Spleen (tissue), 11 donors: Measurements from ENCODE around the gene HMCN1. TPM values are rescaled to one million over a fixed set of nuclear protein-coding genes. Genes with fewer than 3 reads are reported as not detected.

Source experiments
- DNase-seq: peaks from one replicate; pipeline ENCODE4 v3.0.0-alpha.2; 2020
- H3K27ac ChIP-seq, 8 donors: fragments of 200-600 bp; sonication (generic) in 7 of 8; 1 replicate in 4 of 8; 2 replicates in 4 of 8; pipeline versions ENCODE4 v1.5.0 to v1.8.0; 2016 to 2021; ENCODE audit warnings: inconsistent platforms in 4 of 8, mild to moderate bottlenecking in 4 of 8, moderate library complexity in 1 of 8
- H3K27me3 ChIP-seq, 7 donors: fragments of 200-600 bp; sonication (generic) in 6 of 7; replicated peaks in 1 of 7; 1 replicate in 4 of 7; 2 replicates in 3 of 7; pipeline versions ENCODE4 v1.5.0 to v1.8.0; 2016 to 2021; ENCODE audit warnings: inconsistent platforms in 3 of 7, mild to moderate bottlenecking in 1 of 7
- H3K36me3 ChIP-seq, 6 donors: fragments of 200-600 bp; sonication (generic) in 5 of 6; 1 replicate in 4 of 6; 2 replicates in 2 of 6; pipeline versions ENCODE4 v1.5.0 to v1.8.0; 2016 to 2021; ENCODE audit warnings: inconsistent platforms in 2 of 6
- H3K4me1 ChIP-seq, 6 donors: fragments of 200-600 bp; sonication (generic) in 5 of 6; 1 replicate in 3 of 6; 2 replicates in 3 of 6; pipeline versions ENCODE4 v1.5.0 to v1.8.0; 2016 to 2021; ENCODE audit warnings: inconsistent platforms in 3 of 6
- H3K4me3 ChIP-seq, 8 donors: fragments of 200-600 bp; sonication (generic) in 7 of 8; 1 replicate in 4 of 8; 2 replicates in 4 of 8; pipeline versions ENCODE4 v1.5.0 to v1.8.0; 2016 to 2021; ENCODE audit warnings: inconsistent platforms in 4 of 8, mild to moderate bottlenecking in 4 of 8, moderate library complexity in 2 of 8
- H3K9me3 ChIP-seq, 8 donors: fragments of 200-600 bp; sonication (generic) in 7 of 8; 1 replicate in 4 of 8; 2 replicates in 4 of 8; pipeline versions ENCODE4 v1.5.0 to v1.8.0; 2016 to 2021; ENCODE audit warnings: inconsistent platforms in 4 of 8
- CTCF ChIP-seq, 11 experiments: fragments of 200-600 bp in 7 of 11; fragments of 450-650 bp in 4 of 11; sonication (generic) in 4 of 11; IDR thresholded peaks in 8 of 11; conservative IDR thresholded peaks in 3 of 11; 1 replicate in 7 of 11; 2 replicates in 4 of 11; pipeline versions ENCODE4 v1.4.0 to v1.8.0; 2016 to 2021; ENCODE audit warnings: antibody characterized with exemption in 11 of 11, inconsistent platforms in 4 of 11, mild to moderate bottlenecking in 1 of 11
- POLR2A ChIP-seq, 3 donors: fragments of 450-650 bp; IDR thresholded peaks; one replicate each; pipeline ENCODE4 v1.5.1; 2017; ENCODE audit warnings: antibody characterized with exemption in 3 of 3, mild to moderate bottlenecking in 1 of 3
- POLR2AphosphoS5 ChIP-seq, 3 donors: sonication (generic); formaldehyde crosslinking; IDR thresholded peaks; one replicate each; pipeline ENCODE4 v1.5.1; 2017; ENCODE audit warnings: antibody characterized with exemption in 3 of 3
- WGBS, 5 donors: extraction: QIAGEN DNeasy Blood & Tissue Kit in 3 of 5; methylation state at CpG; one replicate each; pipeline versions ENCODE4 v1.1.5 to v1.1.7; 2013 to 2018; 5-methylcytosine and 5-hydroxymethylcytosine counted together
- intact Hi-C: fragments of 100-400 bp; cut with DNase I; formaldehyde crosslinking; loops from one replicate; pipeline ENCODE4 v1.15.0; 2023; ENCODE audit warnings: low total_unique reads
- polyA plus RNA-seq, 3 donors: library from polyadenylated mRNA; stranded (reverse); fragments of 200-250 nt; gene quantifications; one replicate each; pipeline ENCODE4 v1.2.1, GENCODE V29; 2013
- total RNA-seq, 7 donors: library from RNA; depleted of rRNA in 3 of 7; stranded (reverse); fragments of >200 nt in 3 of 7; fragmentation: NEBNext Ultra II Directional in 4 of 7; extraction: Animal tissue kit (Norgen Biotek cat#: 25700) in 4 of 7; gene quantifications; one replicate each; pipeline versions ENCODE4 v1.1.0 to v1.2.1, GENCODE V29; 2016 to 2021
- donor health status: healthy with polysubstance abuse.
- donor health status: DM: no; HTN: no; CAD: no; lungs with moderate emphysema.
- donor health status: DM: no; HTN: no; CAD: no.
- donor health status: Bipolar disorder and iron deficiency.
- donor health status: healthy.
- donor health status: DM: no; HTN: no; CAD: no.
- donor health status: DM: yes; HTN: yes; CAD: no.

The HMCN1 gene
- total and polyA plus RNA-seq, 10 donors: 1.2 to 28.8 (median 19.9) TPM

DNA sequence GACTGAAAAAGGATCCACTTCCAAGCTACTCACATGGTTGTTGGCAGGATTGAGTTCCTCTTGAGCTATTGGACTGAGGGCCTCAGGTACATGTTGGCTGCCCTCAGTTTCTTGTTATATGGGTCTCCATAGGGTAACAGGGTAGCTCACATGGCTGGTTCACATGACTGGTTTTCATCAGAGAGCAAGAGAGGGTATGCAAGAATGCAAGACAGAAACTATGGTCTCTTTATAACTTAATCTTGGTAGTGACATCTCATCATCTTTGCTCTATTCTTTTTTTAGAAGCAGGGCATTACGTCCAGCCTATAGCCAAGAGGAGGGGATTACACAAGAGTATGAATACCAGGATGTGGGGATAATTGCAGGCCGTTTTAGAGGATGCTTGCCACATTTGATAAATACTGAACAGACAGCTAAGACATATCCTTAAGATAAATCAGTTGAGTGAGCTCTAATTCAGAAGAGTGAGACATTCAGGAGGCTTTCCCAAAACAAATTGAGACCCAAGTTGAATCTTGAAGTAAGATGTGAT is 100.2 kb downstream of the HMCN1 start:
- Histone ChIP-seq H3K27ac (no peak overlapping the region), H3K36me3 (no peaks in the 10 kb centered on the region), H3K27me3 (no peaks in the 10 kb centered on the region), H3K4me1 (no peaks in the 10 kb centered on the region), H3K9me3 (no peaks in the 10 kb centered on the region), H3K4me3 (no peak overlapping the region)
- DNase-seq: no peak
- no peak for TF ChIP-seq POLR2AphosphoS5 (IDR thresholded peaks at IDR 0.05)
- TF ChIP-seq POLR2A (IDR thresholded peaks at IDR 0.05): no peak
- TF ChIP-seq CTCF (IDR thresholded peaks at IDR 0.05 in 8 of 11, conservative IDR thresholded peaks at IDR 0.05 in 3 of 11): no peak
- WGBS, 5 donors: 28 to 60% (median 45%) methylated on average over 2 of the region's 2 CpGs
- intact Hi-C loops: no loop called here

- no peak for DNase-seq
- H3K4me3 ChIP-seq: no peak overlapping the region
- no peaks in the 10 kb centered on the region for H3K36me3 ChIP-seq
- 77 to 100% (median 92%) methylated on average over 1 of the region's 1 CpG for WGBS, 5 donors
- intact Hi-C loops: no loop called here
- TF ChIP-seq CTCF (IDR thresholded peaks at IDR 0.05 in 8 of 11, conservative IDR thresholded peaks at IDR 0.05 in 3 of 11) (no peak), POLR2AphosphoS5 (IDR thresholded peaks at IDR 0.05) (no peak), POLR2A (IDR thresholded peaks at IDR 0.05) (no peak)
- H3K4me1 ChIP-seq: no peaks in the 10 kb centered on the region
- no peaks in the 10 kb centered on the region for H3K9me3 ChIP-seq
- no peak overlapping the region for H3K27ac ChIP-seq
- no peaks in the 10 kb centered on the region for H3K27me3 ChIP-seq
Observed at GRCh38 chr1:185835191-185835590, 101.0 kb downstream of the HMCN1 start.

DNA sequence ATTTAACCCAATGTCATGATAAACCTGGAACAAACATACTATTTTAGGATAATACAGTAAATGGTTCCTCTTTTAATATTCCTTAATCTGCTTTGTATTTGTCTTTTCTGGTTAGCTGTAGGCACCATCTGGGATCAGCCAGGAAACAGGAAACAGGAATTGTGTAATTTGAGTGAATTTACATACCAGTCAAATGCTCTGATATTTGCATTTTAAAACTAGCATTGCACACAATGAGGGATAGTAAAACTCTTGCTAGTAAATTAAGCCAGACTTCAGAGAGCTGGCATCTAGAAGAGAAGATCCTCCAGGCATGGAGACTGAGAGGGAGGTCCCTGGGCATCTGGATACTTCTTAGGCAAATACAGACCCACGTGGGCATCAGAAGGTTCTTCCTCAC is 103.5 kb downstream of the HMCN1 start:
- no peaks in the 10 kb centered on the region for H3K36me3 ChIP-seq
- TF ChIP-seq POLR2AphosphoS5 (IDR thresholded peaks at IDR 0.05): no peak
- no peak for TF ChIP-seq CTCF (IDR thresholded peaks at IDR 0.05 in 8 of 11, conservative IDR thresholded peaks at IDR 0.05 in 3 of 11)
- TF ChIP-seq POLR2A (IDR thresholded peaks at IDR 0.05): no peak
- no peaks in the 10 kb centered on the region for H3K4me1 ChIP-seq
- intact Hi-C loops: no loop called here
- no peak overlapping the region for H3K27ac ChIP-seq
- no peak for DNase-seq
- H3K4me3 ChIP-seq: no peak overlapping the region
- 73 to 88% (median 81%) methylated on average over 1 of the region's 1 CpG for WGBS, 5 donors
- H3K27me3 ChIP-seq: no peaks in the 10 kb centered on the region
- no peaks in the 10 kb centered on the region for H3K9me3 ChIP-seq

DNA sequence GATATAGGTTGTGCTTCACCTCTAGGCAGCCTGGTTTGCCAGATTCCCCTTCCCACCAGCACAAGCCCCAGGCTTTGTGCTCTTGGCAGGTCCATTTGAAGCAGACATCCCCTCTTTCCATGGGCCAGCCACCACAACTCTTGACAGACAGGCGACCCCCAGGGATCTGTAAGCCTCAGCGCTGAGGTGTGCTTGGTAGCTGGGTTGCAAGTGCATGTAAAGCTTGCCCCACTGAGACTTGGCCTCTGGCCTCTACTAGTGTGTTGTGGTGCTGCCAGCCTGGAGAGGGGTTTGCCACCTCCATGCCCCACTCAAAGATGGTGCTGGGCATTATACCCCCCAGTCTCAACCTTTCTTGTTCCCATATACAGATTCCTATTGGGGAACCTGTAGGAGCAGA is 103.9 kb downstream of the HMCN1 start:
- no peak overlapping the region for H3K27ac ChIP-seq
- DNase-seq: no peak
- no peak for TF ChIP-seq CTCF (IDR thresholded peaks at IDR 0.05 in 8 of 11, conservative IDR thresholded peaks at IDR 0.05 in 3 of 11)
- no peak for TF ChIP-seq POLR2AphosphoS5 (IDR thresholded peaks at IDR 0.05)
- no peak for TF ChIP-seq POLR2A (IDR thresholded peaks at IDR 0.05)
- H3K4me3 ChIP-seq: no peak overlapping the region
- H3K36me3 ChIP-seq: no peaks in the 10 kb centered on the region
- no peaks in the 10 kb centered on the region for H3K27me3 ChIP-seq
- WGBS, 5 donors: 83 to 98% (median 86%) methylated on average over 2 of the region's 2 CpGs
- H3K9me3 ChIP-seq: no peaks in the 10 kb centered on the region
- intact Hi-C loops: no loop called here
- no peaks in the 10 kb centered on the region for H3K4me1 ChIP-seq
